Suprapubic skin (tissue), 4 donors: ENCODE data around the gene SIN3A. TPM values are rescaled to one million over a fixed set of nuclear protein-coding genes. Genes with fewer than 3 reads are reported as not detected.

Experiments
- DNase-seq, 2 donors: peaks; one replicate each; pipeline ENCODE4 v3.0.0-alpha.2; 2019; ENCODE audit warnings: low spot score in 2 of 2
- H3K27ac ChIP-seq: fragments of 200-600 bp; sonication (generic); one replicate; pipeline ENCODE4 v1.5.1; 2019
- H3K27me3 ChIP-seq: fragments of 200-600 bp; sonication (generic); one replicate; pipeline ENCODE4 v1.5.1; 2019
- H3K36me3 ChIP-seq: fragments of 200-600 bp; sonication (generic); one replicate; pipeline ENCODE4 v1.5.1; 2019
- H3K4me1 ChIP-seq: fragments of 200-600 bp; sonication (generic); one replicate; pipeline ENCODE4 v1.5.1; 2019
- H3K4me3 ChIP-seq: fragments of 200-600 bp; sonication (generic); one replicate; pipeline ENCODE4 v1.5.1; 2019; ENCODE audit warnings: mild to moderate bottlenecking
- H3K9me3 ChIP-seq: fragments of 200-600 bp; sonication (generic); one replicate; pipeline ENCODE4 v1.5.1; 2019
- EP300 ChIP-seq: sonication (generic); formaldehyde crosslinking; IDR thresholded peaks from one replicate; pipeline ENCODE4 v1.6.1; 2017; ENCODE audit warnings: antibody characterized with exemption
- POLR2A ChIP-seq, 2 donors: fragments of 450-650 bp; IDR thresholded peaks; one replicate each; pipeline ENCODE4 v1.6.1; 2017; ENCODE audit warnings: antibody characterized with exemption in 2 of 2, mild to moderate bottlenecking in 2 of 2, moderate library complexity in 2 of 2
- POLR2AphosphoS5 ChIP-seq, 3 donors: sonication (generic); formaldehyde crosslinking; IDR thresholded peaks; one replicate each; pipeline ENCODE4 v1.6.1; 2017; ENCODE audit warnings: antibody characterized with exemption in 3 of 3
- WGBS: methylation state at CpG from one replicate; pipeline ENCODE4 v1.1.5; 2018; 5-methylcytosine and 5-hydroxymethylcytosine counted together
- total RNA-seq, 4 donors: library from RNA; depleted of rRNA; stranded (reverse); fragments of >200 nt; gene quantifications; one replicate each; pipeline ENCODE4 v1.1.0, GENCODE V29; 2016
- TF ChIP-seq, protein P1 (sequence below), 2 donors: fragments of 200-600 bp in 1 of 2; fragments of 450-650 bp in 1 of 2; sonication (generic) in 1 of 2; IDR thresholded peaks; one replicate each; pipeline ENCODE4 v1.5.1; 2016 to 2019; ENCODE audit warnings: antibody characterized with exemption in 2 of 2, mild to moderate bottlenecking in 1 of 2, moderate library complexity in 1 of 2

SIN3A gene
- total RNA-seq, 4 donors from 2014 or later, result 55.2 to 94.8 (median 66.0) TPM

DNA sequence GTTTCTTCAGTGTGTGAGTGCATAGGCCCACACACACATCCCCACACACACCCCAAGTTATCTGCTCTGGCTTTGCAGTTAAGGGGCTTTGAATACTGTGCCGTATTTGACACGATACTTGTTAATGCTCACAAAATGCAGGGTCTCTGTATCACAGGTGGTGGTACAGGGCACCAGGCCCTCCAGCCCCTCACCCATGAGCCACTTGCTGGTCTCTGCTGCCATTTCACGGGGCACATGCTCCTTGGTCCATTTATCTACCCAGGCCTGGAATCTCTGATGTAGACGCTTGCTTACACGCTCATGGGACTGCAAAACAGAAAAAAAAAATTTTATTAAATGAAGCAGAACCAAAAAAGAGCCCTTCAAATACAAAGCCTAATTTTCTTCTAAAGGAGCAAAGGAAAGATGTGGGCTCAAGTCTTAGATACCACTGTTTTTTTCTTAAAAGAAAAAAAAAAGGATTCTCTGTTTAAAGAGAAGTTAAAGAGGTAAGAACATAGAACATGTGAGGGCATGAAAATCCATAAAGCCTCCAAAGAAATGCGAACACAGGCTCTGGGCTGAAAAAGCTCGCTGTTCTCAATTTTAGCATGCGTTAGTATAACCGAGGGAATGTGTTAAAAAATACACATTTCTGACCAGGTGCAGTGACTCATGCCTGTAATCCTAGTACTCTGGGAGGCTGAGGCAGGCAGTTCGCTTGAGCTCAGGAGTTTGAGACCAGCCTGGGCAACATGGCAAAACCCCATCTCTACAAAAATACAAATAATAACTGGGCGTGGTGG, 79.4 kb downstream of the SIN3A start:
- DNase-seq, result no peak
- peaks cover 60% of the 10 kb centered on the region for H3K36me3 ChIP-seq
- TF ChIP-seq POLR2A (IDR thresholded peaks at IDR 0.05) (no peak), POLR2AphosphoS5 (IDR thresholded peaks at IDR 0.05) (no peak), EP300 (no peak)
- TF ChIP-seq, protein P1, sequence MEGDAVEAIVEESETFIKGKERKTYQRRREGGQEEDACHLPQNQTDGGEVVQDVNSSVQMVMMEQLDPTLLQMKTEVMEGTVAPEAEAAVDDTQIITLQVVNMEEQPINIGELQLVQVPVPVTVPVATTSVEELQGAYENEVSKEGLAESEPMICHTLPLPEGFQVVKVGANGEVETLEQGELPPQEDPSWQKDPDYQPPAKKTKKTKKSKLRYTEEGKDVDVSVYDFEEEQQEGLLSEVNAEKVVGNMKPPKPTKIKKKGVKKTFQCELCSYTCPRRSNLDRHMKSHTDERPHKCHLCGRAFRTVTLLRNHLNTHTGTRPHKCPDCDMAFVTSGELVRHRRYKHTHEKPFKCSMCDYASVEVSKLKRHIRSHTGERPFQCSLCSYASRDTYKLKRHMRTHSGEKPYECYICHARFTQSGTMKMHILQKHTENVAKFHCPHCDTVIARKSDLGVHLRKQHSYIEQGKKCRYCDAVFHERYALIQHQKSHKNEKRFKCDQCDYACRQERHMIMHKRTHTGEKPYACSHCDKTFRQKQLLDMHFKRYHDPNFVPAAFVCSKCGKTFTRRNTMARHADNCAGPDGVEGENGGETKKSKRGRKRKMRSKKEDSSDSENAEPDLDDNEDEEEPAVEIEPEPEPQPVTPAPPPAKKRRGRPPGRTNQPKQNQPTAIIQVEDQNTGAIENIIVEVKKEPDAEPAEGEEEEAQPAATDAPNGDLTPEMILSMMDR (IDR thresholded peaks at IDR 0.05), result no peak
- H3K27ac ChIP-seq, result no peak overlapping the region
- WGBS, result 92% methylated on average over 11 of the region's 11 CpGs
- H3K4me3 ChIP-seq, result no peak overlapping the region
- H3K4me1 ChIP-seq, result peaks cover 23% of the 10 kb centered on the region
- H3K9me3 ChIP-seq, result no peaks in the 10 kb centered on the region
- H3K27me3 ChIP-seq, result no peaks in the 10 kb centered on the region

DNA sequence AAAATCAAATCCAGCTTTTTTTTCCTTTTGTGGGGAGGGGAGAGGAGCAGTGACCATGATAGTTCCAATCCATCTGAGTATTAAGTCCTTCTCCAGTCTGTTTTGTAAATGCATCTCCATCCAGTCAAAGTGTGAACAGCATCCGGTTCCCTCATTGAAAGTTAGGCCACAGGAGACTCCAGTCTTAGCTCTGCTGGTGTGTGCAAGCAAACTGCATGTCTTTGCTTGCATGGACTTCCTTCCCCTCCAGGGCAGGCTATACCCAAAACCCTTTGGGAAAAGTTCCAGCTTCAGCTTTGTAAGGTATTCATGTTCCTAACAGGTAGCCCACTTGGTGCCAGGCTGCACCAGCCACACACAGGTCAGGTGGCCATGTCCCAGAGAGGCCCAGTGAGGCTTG, 80.0 kb downstream of the SIN3A start:
- H3K27me3 ChIP-seq, result no peaks in the 10 kb centered on the region
- no peak for TF ChIP-seq POLR2AphosphoS5 (IDR thresholded peaks at IDR 0.05)
- no peak for TF ChIP-seq EP300
- TF ChIP-seq, protein P1 (IDR thresholded peaks at IDR 0.05), result no peak
- no peak for TF ChIP-seq POLR2A (IDR thresholded peaks at IDR 0.05)
- whole genome bisulfite sequencing, result 67% methylated on average over 1 of the region's 1 CpG
- peaks cover 26% of the 10 kb centered on the region for H3K4me1 ChIP-seq
- H3K36me3 ChIP-seq, result peaks cover 61% of the 10 kb centered on the region
- H3K4me3 ChIP-seq, result no peak overlapping the region
- no peak overlapping the region for H3K27ac ChIP-seq
- no peaks in the 10 kb centered on the region for H3K9me3 ChIP-seq
- DNase-seq, result no peak

DNA sequence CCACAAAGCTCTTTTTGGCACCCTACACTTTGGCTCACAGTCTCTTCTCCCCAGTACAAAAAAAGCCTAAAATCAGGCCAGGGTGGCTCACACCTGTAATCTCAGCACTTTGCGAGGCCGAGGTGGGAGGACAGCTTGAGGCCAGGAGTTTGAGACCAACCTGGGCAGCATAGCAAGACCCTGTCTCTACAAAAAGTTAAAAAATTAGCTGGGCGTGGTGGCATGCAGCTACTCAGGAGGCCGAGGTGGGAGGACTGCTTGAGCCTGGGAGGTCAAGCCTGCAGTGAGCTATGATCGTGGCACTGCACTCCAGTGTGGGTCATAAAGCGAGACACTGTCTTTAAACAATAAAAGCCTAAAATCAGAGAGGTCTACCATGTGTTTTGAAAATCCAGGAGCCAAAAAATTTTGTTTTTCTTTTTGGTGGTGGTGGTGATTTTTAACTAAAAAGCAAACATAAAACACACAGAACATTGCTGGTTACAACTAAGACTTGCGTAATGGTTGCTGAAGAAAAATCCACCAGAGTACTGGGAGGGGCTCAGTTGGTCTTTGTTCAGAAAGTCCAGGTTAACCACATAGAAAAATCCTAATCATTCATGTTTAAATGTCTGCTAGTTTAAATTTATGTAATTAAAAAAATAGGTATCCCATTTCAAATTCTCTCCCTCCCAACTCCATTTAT, 81.5 kb downstream of the SIN3A start:
- no peak for DNase-seq
- no peak overlapping the region for H3K27ac ChIP-seq
- H3K4me1 ChIP-seq, result peaks cover 26% of the 10 kb centered on the region
- H3K9me3 ChIP-seq, result no peaks in the 10 kb centered on the region
- H3K36me3 ChIP-seq, result peaks cover 61% of the 10 kb centered on the region
- no peaks in the 10 kb centered on the region for H3K27me3 ChIP-seq
- TF ChIP-seq POLR2A (IDR thresholded peaks at IDR 0.05) (no peak), POLR2AphosphoS5 (IDR thresholded peaks at IDR 0.05) (no peak)
- TF ChIP-seq, protein P1 (IDR thresholded peaks at IDR 0.05), result no peak
- no peak overlapping the region for H3K4me3 ChIP-seq
- WGBS, result 96% methylated on average over 7 of the region's 7 CpGs

DNA sequence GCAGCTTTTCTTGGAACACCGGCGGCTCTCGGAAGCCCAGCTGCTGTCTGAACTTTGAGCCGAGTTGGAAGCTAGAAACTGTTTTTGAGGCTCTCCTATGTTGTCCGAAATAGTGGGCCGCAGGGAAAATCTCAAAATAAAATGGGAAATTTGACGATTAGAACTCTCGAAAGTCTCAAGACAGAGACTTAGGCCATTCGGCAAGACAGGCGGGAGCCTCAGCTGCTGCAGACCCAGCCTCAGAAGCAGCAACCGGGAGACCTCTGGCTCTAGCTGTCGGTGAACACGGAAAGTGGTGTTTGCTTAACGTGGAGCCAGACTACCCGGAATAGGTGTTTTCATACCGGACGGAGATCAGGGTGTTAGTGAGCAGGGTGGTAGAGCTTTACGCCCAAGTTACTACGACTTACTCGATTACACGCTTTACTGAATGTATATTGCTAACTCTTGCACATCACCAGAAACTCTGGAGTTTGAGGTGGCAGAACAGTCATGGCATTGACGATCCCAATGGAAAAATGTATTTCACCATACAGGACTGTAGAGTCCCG, 82.7 kb downstream of the SIN3A start:
- Histone ChIP-seq H3K4me3 (peak overlapping the region; percentile 71), H3K27ac (peak overlapping the region; percentile 95), H3K36me3 (peaks cover 61% of the 10 kb centered on the region), H3K9me3 (no peaks in the 10 kb centered on the region), H3K4me1 (peaks cover 26% of the 10 kb centered on the region), H3K27me3 (no peaks in the 10 kb centered on the region)
- DNase-seq, result no peak
- WGBS, result 3% methylated on average over 22 of the region's 23 CpGs
- TF ChIP-seq POLR2AphosphoS5 (IDR thresholded peaks at IDR 0.05) (no peak), EP300 (no peak), POLR2A (IDR thresholded peaks at IDR 0.05) (no peak)
- TF ChIP-seq, protein P1 (IDR thresholded peaks at IDR 0.05), result no peak
